HG02759 (cell line): ENCODE data around the gene TRERF1.

Experiments used
- ATAC-seq: cut with Tn5 transposase; IDR thresholded peaks from one replicate; pipeline ENCODE4 v1.9.1; 2021; ENCODE audit warnings: mild to moderate bottlenecking, moderate library complexity; ENCODE audit not compliant: unreplicated experiment

Gene TRERF1

DNA sequence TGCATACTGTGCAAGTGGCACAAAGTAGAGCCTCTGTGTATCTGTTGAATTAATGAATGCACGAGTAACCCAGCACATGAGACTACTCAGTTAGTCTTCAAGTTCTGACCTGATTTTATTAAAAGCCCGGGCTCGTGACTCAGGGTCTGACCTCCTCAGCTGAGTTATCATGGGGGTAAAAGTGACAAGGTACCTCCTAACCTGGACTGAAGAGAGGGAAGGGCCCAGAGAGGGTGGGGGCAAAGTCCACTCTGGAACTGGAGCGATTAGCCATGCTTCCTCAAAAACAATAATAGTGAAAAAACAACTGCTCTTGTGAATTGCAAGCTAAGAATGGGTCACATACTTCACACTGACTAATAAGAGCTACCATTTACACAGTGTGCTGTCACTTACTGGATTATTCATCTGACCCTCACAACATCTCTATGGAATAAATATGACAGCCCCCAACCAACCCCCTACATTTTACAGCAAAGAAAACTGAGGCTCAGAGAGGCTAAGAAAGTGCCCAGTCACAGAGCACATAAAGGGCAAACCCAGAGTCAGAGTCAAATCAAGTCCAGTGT is 26.7 kb downstream of the TRERF1 start:
- no peak for ATAC-seq

- ATAC-seq: no peak
Observed at GRCh38 chr6:42423244-42423643, 28.5 kb downstream of the TRERF1 start.

- ATAC-seq: no peak
Observed at GRCh38 chr6:42420741-42421140, 31.0 kb downstream of the TRERF1 start.

DNA sequence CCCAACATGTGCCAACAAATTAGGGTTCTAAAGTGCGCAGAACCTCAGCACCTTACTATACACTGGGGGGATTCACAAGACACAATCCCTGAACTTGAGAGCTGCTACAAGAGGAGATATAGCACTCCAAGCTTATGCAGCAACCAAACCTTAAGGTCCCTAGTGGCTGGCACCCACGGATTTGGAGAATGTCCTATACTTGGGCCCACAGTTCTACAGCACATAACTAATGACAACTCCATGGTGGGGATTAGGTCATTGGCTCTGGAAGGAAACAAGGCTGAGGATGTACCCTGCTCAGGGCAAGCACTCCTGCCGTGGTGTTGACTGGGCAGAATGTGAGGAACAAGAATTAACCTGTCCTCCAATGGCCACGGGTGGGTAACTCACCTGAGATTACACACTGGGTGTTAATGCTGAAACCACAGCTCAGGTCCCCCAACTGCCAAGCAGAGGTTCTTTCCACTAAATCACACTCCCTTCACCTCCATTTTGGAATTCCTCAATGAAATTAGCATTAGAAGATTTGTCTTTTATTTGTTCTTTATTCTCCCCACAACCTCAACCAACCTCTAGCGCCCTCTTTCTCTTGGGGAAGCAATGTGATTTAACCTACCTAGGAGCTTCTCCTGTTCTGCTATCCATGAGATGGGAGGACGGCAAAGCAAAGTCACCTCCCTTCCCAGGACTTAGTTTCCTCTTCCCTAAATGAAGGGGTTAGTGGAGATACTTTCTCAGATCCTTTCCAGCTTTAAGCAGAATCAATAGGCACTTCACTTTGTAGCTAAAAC is 32.0 kb downstream of the TRERF1 start:
- no peak for ATAC-seq

- ATAC-seq: no peak
Observed at GRCh38 chr6:42418724-42419123, 33.0 kb downstream of the TRERF1 start.

GRCh38 chr6:42417641-42418112 is 34.0 kb downstream of the TRERF1 start:
- no peak for ATAC-seq

DNA sequence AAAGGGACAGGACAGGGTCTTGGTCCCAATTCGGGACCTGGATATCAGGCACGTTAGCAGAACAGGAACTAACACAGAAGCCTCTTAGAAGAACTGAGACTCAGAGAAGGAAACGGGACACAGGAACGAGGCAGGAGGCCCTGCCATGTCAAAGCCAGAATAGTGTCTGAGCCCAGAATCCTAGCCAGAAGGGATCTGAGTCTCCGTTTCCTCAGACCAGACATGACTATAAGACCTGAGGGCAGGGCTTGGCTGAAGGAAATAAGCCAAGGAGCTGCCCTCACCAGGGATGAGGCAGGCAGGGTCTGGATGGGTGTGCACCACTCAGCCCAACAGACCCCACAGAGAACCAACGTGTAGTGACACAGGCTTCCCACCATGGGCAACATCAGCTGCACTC is 40.3 kb downstream of the TRERF1 start:
- no peak for ATAC-seq

DNA sequence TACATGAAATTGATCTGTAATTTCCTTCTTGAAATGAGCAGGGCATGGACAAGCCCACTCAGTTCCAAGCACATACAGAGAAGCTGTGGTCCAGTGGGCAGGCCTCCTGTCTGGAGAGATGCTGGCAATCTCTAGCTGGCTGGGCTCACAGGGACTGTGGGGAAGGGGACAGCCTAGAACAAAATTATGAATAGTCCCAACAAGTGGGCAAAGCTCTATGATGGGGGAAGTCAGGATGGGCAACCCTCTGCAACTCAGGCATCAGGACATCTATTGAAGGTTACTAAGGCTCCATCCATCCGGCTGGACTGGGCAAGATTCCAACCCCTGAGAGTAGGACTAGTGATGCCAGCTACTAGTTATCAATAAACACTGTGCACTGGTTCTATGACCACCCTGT is 40.9 kb downstream of the TRERF1 start:
- no peak for ATAC-seq

DNA sequence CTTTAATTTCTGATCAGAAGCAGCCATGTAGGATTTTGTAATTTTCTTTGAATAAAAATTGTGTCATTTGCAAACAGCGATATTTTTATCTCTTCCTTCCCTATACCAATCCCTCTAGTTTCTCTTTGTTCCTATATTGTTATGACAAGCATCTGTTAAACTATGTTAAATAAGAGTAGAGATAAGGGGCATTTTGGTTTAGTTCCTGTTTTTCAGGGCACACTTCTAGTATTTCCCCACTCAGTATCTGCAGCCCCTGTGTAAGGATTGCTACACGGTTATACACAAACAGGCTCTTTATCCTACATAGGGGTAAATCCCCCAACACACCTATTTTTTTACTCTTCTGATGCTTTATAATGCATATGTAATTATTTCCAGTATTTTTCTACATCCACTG is 42.1 kb downstream of the TRERF1 start:
- no peak for ATAC-seq

- ATAC-seq: no peak
Observed at GRCh38 chr6:42407379-42407778, 44.3 kb downstream of the TRERF1 start.

DNA sequence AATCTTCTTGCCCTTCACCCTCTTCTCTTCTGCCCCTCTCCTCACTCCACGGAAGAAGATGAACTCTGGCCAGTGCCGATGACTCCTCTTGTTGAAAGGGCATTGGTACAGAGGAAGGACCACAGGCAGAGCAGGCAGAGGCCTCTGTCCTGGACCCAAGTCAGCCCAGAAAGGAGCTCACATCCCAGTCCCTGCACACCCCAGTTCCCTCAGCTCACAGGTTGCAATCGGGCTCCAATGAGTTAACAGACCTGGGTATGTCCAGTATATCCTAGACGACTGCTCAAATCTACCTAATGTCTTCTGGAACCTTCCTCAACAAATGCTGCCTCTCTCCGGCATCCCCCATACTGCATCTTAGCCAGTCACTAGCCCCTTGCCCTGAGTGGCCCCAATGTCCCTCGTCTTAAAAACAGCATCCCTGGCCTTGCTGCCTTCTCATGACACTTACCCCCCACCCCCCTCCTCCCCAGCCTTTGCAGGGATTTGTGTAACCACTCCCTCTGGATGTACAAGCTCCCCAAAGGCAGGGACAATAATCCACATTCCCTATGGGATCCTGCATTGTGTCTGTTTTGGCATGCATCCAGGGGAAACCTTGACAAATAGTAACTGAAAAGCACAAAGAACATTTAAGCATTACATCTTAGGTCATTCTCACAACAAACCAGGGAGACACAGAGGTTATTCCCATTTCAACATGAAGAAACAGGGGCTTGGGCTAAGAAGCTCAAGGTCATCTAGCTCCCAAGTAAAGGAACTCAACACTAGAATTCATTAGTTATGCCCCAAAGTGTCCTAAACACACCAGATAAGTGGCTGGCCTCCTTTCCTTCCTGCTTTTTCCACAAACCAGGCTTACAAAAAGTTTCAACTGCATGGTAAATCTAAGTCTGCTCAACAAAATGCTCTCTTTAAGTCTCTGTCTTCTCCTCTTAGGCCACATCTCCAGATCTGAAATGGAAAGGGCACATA is 45.1 kb downstream of the TRERF1 start:
- no peak for ATAC-seq

- ATAC-seq: no peak
Observed at GRCh38 chr6:42405021-42405420, 46.7 kb downstream of the TRERF1 start.

DNA sequence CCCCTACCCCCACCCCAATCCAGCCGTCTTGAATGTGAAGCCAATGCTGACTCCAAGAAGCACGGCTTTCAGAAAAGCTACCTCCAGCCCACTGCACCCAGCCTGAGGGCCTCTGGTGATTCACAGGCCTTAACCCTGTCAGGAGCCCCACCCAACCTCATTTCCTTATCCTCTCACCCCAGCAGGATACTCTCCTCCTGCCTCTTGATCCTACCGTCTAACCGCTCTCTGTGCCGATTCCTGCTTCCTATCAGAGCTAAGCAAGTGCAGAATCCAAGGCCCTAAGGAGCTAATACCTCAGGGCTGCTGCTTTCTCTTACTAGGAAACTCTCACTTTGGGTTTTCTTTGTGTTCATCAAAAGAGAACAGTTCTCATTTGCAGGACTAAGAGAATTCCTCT is 47.2 kb downstream of the TRERF1 start:
- ATAC-seq: no peak

DNA sequence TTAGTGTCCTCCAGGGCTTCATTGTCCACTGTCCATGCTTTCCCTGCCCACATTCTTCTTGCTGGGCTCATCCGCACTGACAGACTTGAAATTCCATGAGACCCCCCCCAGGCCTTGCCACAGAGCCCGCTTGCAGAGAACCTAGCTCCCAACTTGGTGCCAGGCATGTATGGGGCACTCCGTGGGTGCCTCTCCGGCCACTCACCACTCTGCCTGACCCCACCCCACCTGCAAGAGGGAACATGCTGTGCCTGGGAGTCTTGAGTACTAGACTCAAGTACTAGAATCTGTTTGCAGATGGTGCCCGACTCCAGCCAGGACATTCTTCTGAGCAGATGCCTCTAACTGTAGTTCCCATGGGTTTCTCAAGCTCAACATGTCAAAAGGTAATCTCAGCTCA is 47.9 kb downstream of the TRERF1 start:
- no peak for ATAC-seq

GRCh38 chr6:42403421-42403820 is 48.3 kb downstream of the TRERF1 start:
- no peak for ATAC-seq

DNA sequence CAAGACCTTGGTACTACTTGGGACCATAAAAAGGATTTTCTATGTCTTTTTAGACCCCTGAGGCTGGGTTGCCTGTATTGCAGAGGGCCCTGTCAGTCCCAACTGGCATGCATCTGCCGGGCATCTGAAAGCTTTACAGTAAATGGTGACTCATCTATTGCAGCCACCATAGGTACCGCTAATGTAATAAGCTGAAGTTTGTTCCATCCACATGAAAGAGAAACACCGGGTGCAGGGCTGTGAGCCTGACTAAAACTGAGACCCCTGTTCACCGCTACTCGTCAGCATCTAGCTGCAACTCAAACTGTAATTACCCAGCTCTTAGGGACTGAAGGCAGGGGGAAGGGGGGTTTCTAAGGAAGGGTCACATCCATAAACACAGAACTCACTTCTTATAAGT is 49.5 kb downstream of the TRERF1 start:
- peak; percentile 88 for ATAC-seq

- no peak for ATAC-seq
Observed at GRCh38 chr6:42401613-42401951, 50.1 kb downstream of the TRERF1 start.

DNA sequence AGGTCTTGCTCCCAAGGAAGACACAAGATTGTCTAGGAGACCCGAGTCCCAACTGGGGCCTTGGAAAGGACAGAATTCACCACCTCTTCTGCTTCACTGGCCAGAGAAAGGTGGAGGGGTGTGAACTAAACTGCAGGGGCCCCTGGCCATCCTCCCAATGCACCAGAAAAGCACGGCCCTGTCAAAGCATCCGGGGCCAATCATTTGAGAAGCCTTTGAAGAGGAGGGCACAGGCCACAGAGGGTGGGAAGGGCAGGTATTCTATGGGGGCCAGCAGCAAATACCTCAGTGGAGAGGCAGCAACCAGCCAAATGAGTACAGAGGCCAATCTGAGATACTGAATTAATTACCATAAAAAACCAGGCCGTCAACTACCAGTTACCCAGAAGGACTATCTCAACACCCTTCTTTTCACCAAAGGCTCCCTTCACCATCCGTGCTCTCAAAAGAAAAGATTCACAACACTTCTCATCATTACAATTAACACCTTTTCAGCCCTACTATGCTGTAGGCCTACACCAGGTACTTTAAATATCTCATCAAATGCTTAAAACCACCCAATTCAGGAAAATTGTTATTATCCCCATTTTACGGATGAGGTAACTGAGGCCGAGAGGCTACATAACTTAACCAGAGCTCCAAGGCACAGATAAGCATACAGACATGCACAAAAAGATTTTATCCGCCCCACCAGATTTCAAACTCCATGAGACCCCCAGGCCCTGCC is 50.7 kb downstream of the TRERF1 start:
- ATAC-seq: no peak

DNA sequence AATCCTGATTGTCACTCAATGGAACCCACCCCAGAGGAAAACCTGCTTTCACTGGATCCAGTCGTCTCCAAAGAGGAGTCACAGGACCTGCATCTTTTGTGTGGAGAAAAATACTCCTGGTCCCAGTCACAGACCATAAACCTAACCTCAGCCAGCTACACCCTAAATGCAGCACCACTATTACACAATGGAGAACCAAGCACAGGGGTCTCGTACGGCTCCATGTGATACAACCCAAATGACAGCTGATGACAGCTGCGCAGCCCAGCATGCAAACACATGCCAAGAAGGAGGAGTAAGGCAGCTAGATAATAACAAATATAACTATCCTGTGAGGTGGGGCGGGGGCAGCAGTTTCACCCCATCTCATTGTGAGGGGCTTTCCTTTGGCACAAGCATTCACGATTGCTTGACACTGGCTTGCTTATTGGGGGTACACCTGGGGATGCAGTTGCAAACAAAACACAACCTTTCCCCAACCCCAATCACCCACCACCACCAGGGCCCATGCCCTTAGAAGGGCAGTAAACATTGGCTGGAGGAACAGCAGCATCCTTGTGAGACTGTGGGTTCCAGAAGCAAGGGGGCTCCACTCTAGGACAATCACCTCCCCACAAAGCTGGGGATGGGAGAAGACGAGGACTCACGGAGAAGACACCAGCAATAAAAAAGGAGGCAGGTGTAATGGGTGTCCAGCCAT is 51.5 kb downstream of the TRERF1 start:
- no peak for ATAC-seq

DNA sequence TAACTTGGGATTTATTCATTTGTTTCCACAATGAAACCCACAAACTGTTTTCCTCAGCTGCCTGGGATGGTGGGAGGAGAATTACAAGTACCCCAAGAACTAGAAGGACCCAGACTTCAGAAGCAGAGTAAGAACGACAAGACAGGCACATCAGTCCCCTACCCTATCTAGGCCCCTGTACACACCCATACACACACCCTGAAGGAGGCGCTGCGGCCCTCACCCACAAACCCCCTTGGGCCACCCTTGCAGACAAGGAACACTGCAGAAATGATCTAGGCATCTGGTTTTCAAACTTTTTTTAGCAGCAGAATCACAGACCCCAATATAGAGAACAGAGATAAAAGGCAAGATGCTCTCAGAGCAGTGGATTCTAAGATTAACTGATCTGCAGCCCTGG is 55.0 kb downstream of the TRERF1 start:
- no peak for ATAC-seq
